ENCODE results near the gene FAM222B. TPM values are rescaled to one million over a fixed set of nuclear protein-coding genes. Genes with fewer than 3 reads are reported as not detected.
A peak's percentile ranks its signal among the peaks of the same experiment; 100 is the strongest.

FAM222B gene
- total and polyA plus RNA-seq, 7 experiments from 2014 or later, result 11.8 to 24.4 (median 22.3) TPM

- Histone ChIP-seq H3K27me3 (ENCODE audit: control insufficient read depth in 2 of 2, insufficient read depth in 2 of 2, low read length in 2 of 2) (no peaks in the 10 kb centered on the region), H3K36me3 (ENCODE audit: control insufficient read depth in 2 of 3, insufficient read depth in 3 of 3, low read length in 3 of 3) (peaks cover 0 to 36% (median 0%) of the 10 kb centered on the region in 3 experiments), H3K4me3 (ENCODE audit: low read length) (no peak overlapping the region), H3K4me1 (ENCODE audit: control insufficient read depth in 2 of 2, insufficient read depth in 2 of 2, low read length in 2 of 2) (peaks cover 2 to 3% of the 10 kb centered on the region in 2 donors), H3K9me3 (ENCODE audit: control insufficient read depth in 2 of 3, low read length in 3 of 3) (no peaks in the 10 kb centered on the region), H3K27ac (ENCODE audit: low read depth, low read length) (no peak overlapping the region)
- ChIA-PET POLR2A (interaction anchor here (0.7 to 2.3 kb wide), 3 partner anchors 13 to 44 kb away, joined by 3 to 8 read pairs (median 4); partner anchors contain the start of gene RPL23A), CTCF (interaction anchor here (1.6 kb wide), 1 partner anchor 57 kb away, joined by 4 read pairs; no protein-coding TSS in a partner anchor)
- intact Hi-C loops (cut with micrococcal nuclease), result no loop called here
- DNase-seq (no peak), ATAC-seq (no peak)
- peak overlapping the region in 6 of 9 donors; percentile 34 to 65 (median 59) for H3K27ac Mint-ChIP-seq
- no peaks in the 10 kb centered on the region for H3K27me3 Mint-ChIP-seq
- H3K4me1 Mint-ChIP-seq, result peaks cover 5 to 14% (median 9%) of the 10 kb centered on the region in 7 donors
- peaks cover 6 to 14% (median 9%) of the 10 kb centered on the region in 5 donors for H3K36me3 Mint-ChIP-seq
- no peak overlapping the region for H3K4me3 Mint-ChIP-seq
- no peaks in the 10 kb centered on the region for H3K9me3 Mint-ChIP-seq
These were observed 135.9 kb downstream of the FAM222B start for GRCh38 chr17:28706471-28707338.

Small RNAs within 50 kb of the gene (microRNA-seq; reads per million reads assigned to microRNA genes)
- gene MIR451B (ENCODE audit: borderline microRNAs expressed), result not detected

Other genes starting within 250 kb of the FAM222B start
- gene SPAG5, start 243.8 kb downstream of the FAM222B start, total RNA-seq, result 10 to 100 TPM; 10.4 to 95.3 (median 18.4) TPM
- gene SPAG5, start 243.8 kb downstream of the FAM222B start, polyA plus RNA-seq, result 1 to 10 TPM; 1.6 to 3.9 TPM
- gene RSKR, start 228.6 kb downstream of the FAM222B start, total RNA-seq, result 10 to 100 TPM; 17.8 to 34.5 (median 28.1) TPM
- under 1 TPM in 1 of 2 donors, not detected in 1; 0.20 TPM for gene RSKR, start 228.6 kb downstream of the FAM222B start, polyA plus RNA-seq
- gene BLTP2, start 197.6 kb downstream of the FAM222B start, total RNA-seq, result 100 to 1,000 TPM; 143 to 163 (median 153) TPM
- gene BLTP2, start 197.6 kb downstream of the FAM222B start, polyA plus RNA-seq, result 10 to 100 TPM; 30.8 to 47.1 TPM
- 10 to 100 TPM; 28.6 to 49.5 (median 43.8) TPM for gene SDF2, start 180.9 kb downstream of the FAM222B start, total RNA-seq
- 10 to 100 TPM; 52.1 to 85.2 TPM for gene SDF2, start 180.9 kb downstream of the FAM222B start, polyA plus RNA-seq
- gene SUPT6H, start 180.6 kb downstream of the FAM222B start, total RNA-seq, result 100 to 1,000 TPM in 2 of 5 experiments, 10 to 100 TPM in 3; 91.2 to 132 (median 98.5) TPM
- gene SUPT6H, start 180.6 kb downstream of the FAM222B start, polyA plus RNA-seq, result 10 to 100 TPM in 1 of 2 donors, 1 to 10 TPM in 1; 9.8 to 23.8 TPM
- gene PROCA1, start 130.9 kb downstream of the FAM222B start, total RNA-seq, result 10 to 100 TPM in 2 of 5 experiments, 1 to 10 TPM in 3; 5.2 to 14.4 (median 7.3) TPM
- 1 to 10 TPM in 1 of 2 donors, under 1 TPM in 1; 0.44 to 1.4 TPM for gene PROCA1, start 130.9 kb downstream of the FAM222B start, polyA plus RNA-seq
- gene RAB34, start 124.9 kb downstream of the FAM222B start, total RNA-seq, result 10 to 100 TPM; 11.0 to 50.2 (median 16.4) TPM
- 10 to 100 TPM; 12.2 to 19.2 TPM for gene RAB34, start 124.9 kb downstream of the FAM222B start, polyA plus RNA-seq
- 1,000 to 10,000 TPM; 1,887 to 3,452 (median 3,095) TPM for gene RPL23A, start 122.8 kb downstream of the FAM222B start, total RNA-seq
- gene RPL23A, start 122.8 kb downstream of the FAM222B start, polyA plus RNA-seq, result 1,000 to 10,000 TPM; 5,029 to 6,337 TPM
- 1 to 10 TPM in 1 of 5 experiments, under 1 TPM in 2, not detected in 2; 0.69 to 3.0 (median 0.79) TPM for gene TLCD1, start 116.6 kb downstream of the FAM222B start, total RNA-seq
- gene TLCD1, start 116.6 kb downstream of the FAM222B start, polyA plus RNA-seq, result not detected
- 10 to 100 TPM in 3 of 5 experiments, 1 to 10 TPM in 2; 7.5 to 12.8 (median 11.3) TPM for gene NEK8, start 114.0 kb downstream of the FAM222B start, total RNA-seq
- 1 to 10 TPM; 3.3 to 4.5 TPM for gene NEK8, start 114.0 kb downstream of the FAM222B start, polyA plus RNA-seq
- 100 to 1,000 TPM in 2 of 5 experiments, 10 to 100 TPM in 3; 22.3 to 228 (median 81.6) TPM for gene TRAF4, start 98.8 kb downstream of the FAM222B start, total RNA-seq
- 1 to 10 TPM; 1.3 to 2.3 TPM for gene TRAF4, start 98.8 kb downstream of the FAM222B start, polyA plus RNA-seq
- gene ERAL1, start 12.2 kb upstream of the FAM222B start, total RNA-seq, result 10 to 100 TPM; 19.8 to 50.0 (median 24.9) TPM
- 10 to 100 TPM; 41.3 to 56.6 TPM for gene ERAL1, start 12.2 kb upstream of the FAM222B start, polyA plus RNA-seq
- 100 to 1,000 TPM; 134 to 252 (median 191) TPM for gene FLOT2, start 54.9 kb upstream of the FAM222B start, total RNA-seq
- 100 to 1,000 TPM; 228 to 309 TPM for gene FLOT2, start 54.9 kb upstream of the FAM222B start, polyA plus RNA-seq
- 10 to 100 TPM; 20.0 to 51.3 (median 30.4) TPM for gene DHRS13, start 60.3 kb upstream of the FAM222B start, total RNA-seq
- 10 to 100 TPM; 15.3 to 29.9 TPM for gene DHRS13, start 60.3 kb upstream of the FAM222B start, polyA plus RNA-seq
- gene PHF12, start 108.7 kb upstream of the FAM222B start, total RNA-seq, result 100 to 1,000 TPM in 4 of 5 experiments, 10 to 100 TPM in 1; 89.3 to 162 (median 134) TPM
- gene PHF12, start 108.7 kb upstream of the FAM222B start, polyA plus RNA-seq, result 10 to 100 TPM in 1 of 2 donors, 1 to 10 TPM in 1; 6.2 to 21.8 TPM
- gene SEZ6, start 163.2 kb upstream of the FAM222B start, total RNA-seq, result 1 to 10 TPM in 1 of 5 experiments, under 1 TPM in 1, not detected in 3; 0.40 to 2.0 TPM
- gene SEZ6, start 163.2 kb upstream of the FAM222B start, polyA plus RNA-seq, result under 1 TPM; 0.63 to 0.66 TPM
- 1 to 10 TPM; 1.6 to 6.4 (median 5.3) TPM for gene PIPOX, start 200.4 kb upstream of the FAM222B start, total RNA-seq
- gene PIPOX, start 200.4 kb upstream of the FAM222B start, polyA plus RNA-seq, result under 1 TPM; 0.27 to 0.49 TPM

All from naive thymus-derived CD4-positive, alpha-beta T cell (primary cell).